GM06990 (cell line): ENCODE measurements around the gene WBP2.

ENCODE experiments used
- DNase-seq: peaks from one replicate; pipeline ENCODE4 v3.0.0-alpha.2; 2011; ENCODE audit not compliant: insufficient read length; ENCODE audit errors: extremely low read depth
- H3K27me3 ChIP-seq: replicated peaks from 2 replicates; pipeline ENCODE4 v1.6.0; 2011; ENCODE audit warnings: low read length; ENCODE audit not compliant: control insufficient read depth, insufficient read depth
- H3K36me3 ChIP-seq: 2 replicates; pipeline ENCODE4 v1.5.1; 2011; ENCODE audit warnings: low read length; ENCODE audit not compliant: control insufficient read depth, insufficient read depth
- H3K4me3 ChIP-seq: replicated peaks from 2 replicates; pipeline ENCODE4 v1.5.1; 2011; ENCODE audit warnings: low read depth, mild to moderate bottlenecking, control low read depth, low read length
- TF ChIP-seq, protein P1 (sequence below): IDR thresholded peaks from 2 replicates; pipeline ENCODE4 v1.5.1; 2011; ENCODE audit warnings: low read length, control low read depth, mild to moderate bottlenecking, inconsistent platforms; ENCODE audit not compliant: insufficient read depth, poor library complexity, severe bottlenecking

WBP2 gene

GRCh38 chr17:75899353-75899752 is 44.2 kb upstream of the WBP2 start:
- DNase-seq: no peak
- peaks cover 15% of the 10 kb centered on the region for H3K36me3 ChIP-seq
- no peak overlapping the region for H3K4me3 ChIP-seq
- TF ChIP-seq, protein P1, sequence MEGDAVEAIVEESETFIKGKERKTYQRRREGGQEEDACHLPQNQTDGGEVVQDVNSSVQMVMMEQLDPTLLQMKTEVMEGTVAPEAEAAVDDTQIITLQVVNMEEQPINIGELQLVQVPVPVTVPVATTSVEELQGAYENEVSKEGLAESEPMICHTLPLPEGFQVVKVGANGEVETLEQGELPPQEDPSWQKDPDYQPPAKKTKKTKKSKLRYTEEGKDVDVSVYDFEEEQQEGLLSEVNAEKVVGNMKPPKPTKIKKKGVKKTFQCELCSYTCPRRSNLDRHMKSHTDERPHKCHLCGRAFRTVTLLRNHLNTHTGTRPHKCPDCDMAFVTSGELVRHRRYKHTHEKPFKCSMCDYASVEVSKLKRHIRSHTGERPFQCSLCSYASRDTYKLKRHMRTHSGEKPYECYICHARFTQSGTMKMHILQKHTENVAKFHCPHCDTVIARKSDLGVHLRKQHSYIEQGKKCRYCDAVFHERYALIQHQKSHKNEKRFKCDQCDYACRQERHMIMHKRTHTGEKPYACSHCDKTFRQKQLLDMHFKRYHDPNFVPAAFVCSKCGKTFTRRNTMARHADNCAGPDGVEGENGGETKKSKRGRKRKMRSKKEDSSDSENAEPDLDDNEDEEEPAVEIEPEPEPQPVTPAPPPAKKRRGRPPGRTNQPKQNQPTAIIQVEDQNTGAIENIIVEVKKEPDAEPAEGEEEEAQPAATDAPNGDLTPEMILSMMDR: no peak
- no peaks in the 10 kb centered on the region for H3K27me3 ChIP-seq

DNA sequence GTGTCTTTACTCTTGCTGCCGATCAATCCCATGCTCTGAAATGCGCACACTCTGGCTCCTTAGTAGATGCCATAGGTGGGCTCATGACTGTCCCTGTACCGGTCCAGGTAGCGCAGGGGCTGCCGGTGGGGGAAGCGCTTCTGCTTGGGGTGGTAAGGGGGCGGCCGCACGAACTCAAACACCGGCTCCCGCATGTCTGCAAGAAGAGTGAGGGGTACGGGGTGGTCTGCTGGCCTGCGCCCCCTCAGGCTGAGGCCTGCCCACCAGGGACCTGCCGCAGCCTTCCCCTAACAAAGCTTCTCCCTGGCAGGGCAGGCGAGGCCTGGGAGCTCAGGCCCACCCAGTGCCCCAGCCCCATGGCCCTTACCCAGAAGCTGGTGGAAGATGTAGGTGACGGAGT is 43.7 kb upstream of the WBP2 start:
- Histone ChIP-seq H3K4me3 (no peak overlapping the region), H3K27me3 (no peaks in the 10 kb centered on the region), H3K36me3 (peaks cover 15% of the 10 kb centered on the region)
- TF ChIP-seq, protein P1: no peak
- DNase-seq: no peak

GRCh38 chr17:75898065-75898464 is 42.9 kb upstream of the WBP2 start:
- no peak for DNase-seq
- Histone ChIP-seq H3K27me3 (no peaks in the 10 kb centered on the region), H3K36me3 (peaks cover 15% of the 10 kb centered on the region), H3K4me3 (no peak overlapping the region)
- TF ChIP-seq, protein P1: no peak

GRCh38 chr17:75897160-75898019 is 42.3 kb upstream of the WBP2 start:
- Histone ChIP-seq H3K27me3 (no peaks in the 10 kb centered on the region), H3K36me3 (peaks cover 15% of the 10 kb centered on the region), H3K4me3 (peak overlapping the region; percentile 39)
- no peak for DNase-seq
- TF ChIP-seq, protein P1: no peak

DNA sequence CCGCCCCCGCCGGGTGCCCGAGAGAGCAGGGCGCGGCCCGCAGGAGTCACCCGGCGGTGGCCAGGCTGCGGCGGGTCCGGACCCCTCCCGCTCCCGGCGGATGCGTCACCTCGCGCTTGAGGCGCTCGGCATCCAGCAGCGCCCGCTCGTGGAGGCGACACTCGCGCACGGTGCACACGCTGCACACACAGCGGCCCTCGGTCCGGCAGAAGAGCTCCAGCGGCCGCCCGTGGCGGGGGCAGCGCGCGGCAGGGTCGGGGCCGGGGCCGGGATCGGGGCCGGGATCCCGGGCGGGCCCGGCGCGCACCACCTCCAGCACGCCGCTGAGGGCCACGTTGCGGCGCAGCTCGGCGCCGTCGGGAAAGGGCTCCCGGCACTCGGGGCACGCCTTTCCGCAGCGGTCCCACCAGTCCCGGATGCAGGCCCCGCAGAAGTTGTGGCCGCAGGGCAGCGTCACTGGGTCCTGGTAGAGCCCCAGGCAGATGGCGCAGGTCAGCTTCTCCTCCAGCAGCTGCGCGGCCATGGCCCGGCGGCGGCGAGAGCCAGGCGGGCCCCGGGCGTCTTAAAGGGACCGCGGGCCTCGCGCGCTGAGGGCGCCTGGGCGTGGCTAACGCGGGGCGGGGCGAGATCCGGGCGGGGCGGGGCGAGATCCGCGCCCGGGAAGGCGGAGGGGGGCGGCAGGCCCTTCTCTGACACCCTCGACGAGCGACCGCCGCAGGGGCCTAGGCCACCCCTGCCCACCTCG is 41.5 kb upstream of the WBP2 start, which contains the start of gene TRIM65:
Gene TRIM65, minus strand, starts transcription at position 537 of the 745 bp plus-strand sequence. Its CDS starts 14 bp downstream, at position 523.
- peak; percentile 87 for DNase-seq
- peak within 1 kb of the TSS; percentile 85 for H3K4me3 ChIP-seq

More for the DNA sequence above, 41.5 kb upstream of the WBP2 start, which contains the start of gene TRIM65:
- no peaks in the 10 kb centered on the region for H3K27me3 ChIP-seq
- H3K36me3 ChIP-seq: peaks cover 20% of the 10 kb centered on the region
- TF ChIP-seq, protein P1: peak; percentile 27
